Osteoblast (primary cell): ENCODE data around the gene MACROD2. TPM values are rescaled to one million over a fixed set of nuclear protein-coding genes. Genes with fewer than 3 reads are reported as not detected.
"Not testable (repeated sequence)": the region's sequence is repeated elsewhere in the genome, so short reads cannot be mapped to it uniquely, and the experiment has no call there.

Experiments used
- DNase-seq: peaks from one replicate; pipeline ENCODE4 v3.0.0; 2011; ENCODE audit warnings: low spot score, mixed read lengths; ENCODE audit not compliant: insufficient read length; ENCODE audit errors: missing footprints
- H2AFZ ChIP-seq: 2 replicates; pipeline ENCODE4 v1.6.0; 2011; ENCODE audit warnings: mild to moderate bottlenecking, low read length
- H3K27ac ChIP-seq: 2 replicates; pipeline ENCODE4 v1.5.1; 2011; ENCODE audit warnings: mild to moderate bottlenecking, low read depth, low read length, moderate library complexity
- H3K27me3 ChIP-seq: 2 replicates; pipeline ENCODE4 v1.6.0; 2012; ENCODE audit warnings: mild to moderate bottlenecking, control low read depth, inconsistent platforms, low read length, moderate library complexity; ENCODE audit not compliant: insufficient read depth
- H3K36me3 ChIP-seq: 2 replicates; pipeline ENCODE4 v1.5.1; 2011; ENCODE audit warnings: mild to moderate bottlenecking, low read length, control low read depth, moderate library complexity; ENCODE audit not compliant: insufficient read depth
- H3K4me1 ChIP-seq: 2 replicates; pipeline ENCODE4 v1.5.1; 2011; ENCODE audit warnings: mild to moderate bottlenecking, low read length, control low read depth, moderate library complexity; ENCODE audit not compliant: insufficient read depth
- H3K4me2 ChIP-seq: 2 replicates; pipeline ENCODE4 v1.6.0; 2011; ENCODE audit warnings: mild to moderate bottlenecking, low read length; ENCODE audit not compliant: insufficient read depth
- H3K4me3 ChIP-seq: fragments of 200-600 bp; sonication (generic); 3 replicates; pipeline ENCODE4 v1.5.1; 2012; ENCODE audit warnings: mild to moderate bottlenecking, low read length, inconsistent platforms; ENCODE audit not compliant: insufficient read depth
- H3K79me2 ChIP-seq: 2 replicates; pipeline ENCODE4 v1.6.0; 2012; ENCODE audit warnings: mild to moderate bottlenecking, low read length, control low read depth, inconsistent platforms; ENCODE audit not compliant: insufficient read depth
- H3K9me3 ChIP-seq: 2 replicates; pipeline ENCODE4 v1.5.1; 2011; ENCODE audit warnings: low read depth, low read length, control low read depth
- H4K20me1 ChIP-seq: 2 replicates; pipeline ENCODE4 v1.6.0; 2012; ENCODE audit warnings: mild to moderate bottlenecking, low read length, control low read depth; ENCODE audit not compliant: insufficient read depth
- total RNA-seq: library from RNA; depleted of rRNA; stranded (reverse); fragments of >200 nt; gene quantifications from 2 replicates; pipeline ENCODE4 v1.2.3, GENCODE V29; 2012
- TF ChIP-seq, protein P1 (sequence below): IDR thresholded peaks from 2 replicates; pipeline ENCODE4 v1.5.1; 2011; ENCODE audit warnings: mild to moderate bottlenecking, low read depth, low read length, moderate library complexity; ENCODE audit errors: extremely low read depth

The MACROD2 gene
- total RNA-seq, 1 donor: 4.0 TPM

DNA sequence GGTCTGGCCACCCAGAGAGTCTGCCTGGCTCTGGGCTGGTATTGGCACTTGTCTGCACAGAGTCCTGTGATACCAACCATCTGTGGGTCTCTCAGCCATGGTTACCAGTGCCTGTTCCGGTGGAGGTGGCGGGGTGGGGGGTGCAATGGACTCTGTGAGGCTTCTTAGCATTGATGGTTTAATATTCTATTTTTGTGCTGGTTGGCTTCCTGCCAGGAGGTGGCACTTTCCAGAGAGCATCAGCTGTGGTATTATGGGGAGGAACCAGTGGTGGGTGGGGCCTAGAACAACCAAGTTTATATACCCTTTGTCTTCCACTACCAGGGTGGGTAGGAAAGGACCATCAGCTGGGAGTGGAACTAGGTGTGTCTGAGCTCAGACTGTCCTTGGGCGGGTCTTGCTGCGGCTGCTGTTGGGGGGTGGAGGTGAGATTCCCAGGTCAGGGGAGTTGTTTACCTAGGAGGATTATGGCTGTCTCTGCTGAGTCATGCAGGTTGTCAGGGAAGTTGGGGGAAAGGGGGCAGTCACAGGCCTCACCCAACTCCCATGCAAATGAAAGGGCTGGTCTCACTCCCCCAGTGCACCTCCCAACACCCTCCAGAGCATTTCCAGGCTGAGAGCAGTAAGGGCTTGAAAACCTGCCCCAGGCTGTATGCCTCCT, 224.6 kb downstream of the MACROD2 start:
- TF ChIP-seq, protein P1, sequence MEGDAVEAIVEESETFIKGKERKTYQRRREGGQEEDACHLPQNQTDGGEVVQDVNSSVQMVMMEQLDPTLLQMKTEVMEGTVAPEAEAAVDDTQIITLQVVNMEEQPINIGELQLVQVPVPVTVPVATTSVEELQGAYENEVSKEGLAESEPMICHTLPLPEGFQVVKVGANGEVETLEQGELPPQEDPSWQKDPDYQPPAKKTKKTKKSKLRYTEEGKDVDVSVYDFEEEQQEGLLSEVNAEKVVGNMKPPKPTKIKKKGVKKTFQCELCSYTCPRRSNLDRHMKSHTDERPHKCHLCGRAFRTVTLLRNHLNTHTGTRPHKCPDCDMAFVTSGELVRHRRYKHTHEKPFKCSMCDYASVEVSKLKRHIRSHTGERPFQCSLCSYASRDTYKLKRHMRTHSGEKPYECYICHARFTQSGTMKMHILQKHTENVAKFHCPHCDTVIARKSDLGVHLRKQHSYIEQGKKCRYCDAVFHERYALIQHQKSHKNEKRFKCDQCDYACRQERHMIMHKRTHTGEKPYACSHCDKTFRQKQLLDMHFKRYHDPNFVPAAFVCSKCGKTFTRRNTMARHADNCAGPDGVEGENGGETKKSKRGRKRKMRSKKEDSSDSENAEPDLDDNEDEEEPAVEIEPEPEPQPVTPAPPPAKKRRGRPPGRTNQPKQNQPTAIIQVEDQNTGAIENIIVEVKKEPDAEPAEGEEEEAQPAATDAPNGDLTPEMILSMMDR: no peak
- Histone ChIP-seq H3K36me3 (no peaks in the 10 kb centered on the region), H3K27ac (no peak overlapping the region), H4K20me1 (no peaks in the 10 kb centered on the region), H3K9me3 (no peaks in the 10 kb centered on the region), H3K4me1 (no peaks in the 10 kb centered on the region), H3K27me3 (no peaks in the 10 kb centered on the region), H3K4me3 (no peak overlapping the region), H2AFZ (no peak overlapping the region), H3K4me2 (no peak overlapping the region), H3K79me2 (no peaks in the 10 kb centered on the region)
- DNase-seq: no peak

DNA sequence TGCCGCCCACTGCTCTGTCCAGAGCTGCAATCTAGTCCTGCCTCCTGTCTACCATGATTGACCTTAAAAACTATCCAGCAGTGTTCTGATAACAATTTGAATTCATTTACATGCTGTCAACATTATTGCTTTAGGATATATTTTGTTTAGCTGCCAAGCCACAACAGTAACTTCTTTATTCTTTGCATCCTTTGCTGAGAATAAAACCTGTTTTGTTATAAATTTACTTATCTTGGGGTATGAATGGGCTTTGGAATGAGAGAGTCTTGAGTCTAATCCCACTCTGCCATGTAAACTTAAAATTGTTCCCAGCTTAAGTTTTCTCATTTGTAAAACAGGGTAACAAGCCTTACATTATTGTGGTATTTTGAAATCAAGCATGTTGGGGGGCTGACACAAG, 225.7 kb downstream of the MACROD2 start:
- H3K36me3 ChIP-seq: no peaks in the 10 kb centered on the region
- no peaks in the 10 kb centered on the region for H3K79me2 ChIP-seq
- no peaks in the 10 kb centered on the region for H3K9me3 ChIP-seq
- no peaks in the 10 kb centered on the region for H4K20me1 ChIP-seq
- H3K4me3 ChIP-seq: no peak overlapping the region
- H2AFZ ChIP-seq: no peak overlapping the region
- H3K4me1 ChIP-seq: no peaks in the 10 kb centered on the region
- H3K27me3 ChIP-seq: no peaks in the 10 kb centered on the region
- TF ChIP-seq, protein P1: no peak
- DNase-seq: no peak
- H3K27ac ChIP-seq: no peak overlapping the region
- H3K4me2 ChIP-seq: no peak overlapping the region

DNA sequence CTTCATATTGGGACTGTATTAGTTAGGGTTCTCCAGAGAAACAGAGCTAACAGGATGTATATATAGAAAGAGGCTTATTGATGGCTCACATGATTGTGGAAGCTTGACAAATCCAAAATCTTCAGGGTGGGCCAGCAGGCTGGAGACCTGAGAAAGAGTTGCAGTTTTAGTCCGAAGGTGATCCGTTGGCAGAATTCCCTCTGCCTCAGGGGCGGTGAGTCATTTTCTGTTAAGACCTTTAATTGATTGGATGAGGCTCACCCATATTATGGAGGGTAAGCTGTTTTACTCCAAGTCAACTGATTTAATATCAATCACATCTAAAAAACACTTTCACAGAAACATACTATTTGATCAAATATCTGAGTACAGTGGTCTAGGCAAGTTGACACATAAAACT, 228.5 kb downstream of the MACROD2 start:
- no peak overlapping the region for H2AFZ ChIP-seq
- H3K79me2 ChIP-seq: no peaks in the 10 kb centered on the region
- H3K4me2 ChIP-seq: no peak overlapping the region
- no peaks in the 10 kb centered on the region for H3K9me3 ChIP-seq
- H3K27me3 ChIP-seq: no peaks in the 10 kb centered on the region
- H3K4me3 ChIP-seq: no peak overlapping the region
- no peak overlapping the region for H3K27ac ChIP-seq
- DNase-seq: peak; percentile 22
- no peaks in the 10 kb centered on the region for H4K20me1 ChIP-seq
- no peaks in the 10 kb centered on the region for H3K36me3 ChIP-seq
- no peaks in the 10 kb centered on the region for H3K4me1 ChIP-seq
- TF ChIP-seq, protein P1: no peak

DNA sequence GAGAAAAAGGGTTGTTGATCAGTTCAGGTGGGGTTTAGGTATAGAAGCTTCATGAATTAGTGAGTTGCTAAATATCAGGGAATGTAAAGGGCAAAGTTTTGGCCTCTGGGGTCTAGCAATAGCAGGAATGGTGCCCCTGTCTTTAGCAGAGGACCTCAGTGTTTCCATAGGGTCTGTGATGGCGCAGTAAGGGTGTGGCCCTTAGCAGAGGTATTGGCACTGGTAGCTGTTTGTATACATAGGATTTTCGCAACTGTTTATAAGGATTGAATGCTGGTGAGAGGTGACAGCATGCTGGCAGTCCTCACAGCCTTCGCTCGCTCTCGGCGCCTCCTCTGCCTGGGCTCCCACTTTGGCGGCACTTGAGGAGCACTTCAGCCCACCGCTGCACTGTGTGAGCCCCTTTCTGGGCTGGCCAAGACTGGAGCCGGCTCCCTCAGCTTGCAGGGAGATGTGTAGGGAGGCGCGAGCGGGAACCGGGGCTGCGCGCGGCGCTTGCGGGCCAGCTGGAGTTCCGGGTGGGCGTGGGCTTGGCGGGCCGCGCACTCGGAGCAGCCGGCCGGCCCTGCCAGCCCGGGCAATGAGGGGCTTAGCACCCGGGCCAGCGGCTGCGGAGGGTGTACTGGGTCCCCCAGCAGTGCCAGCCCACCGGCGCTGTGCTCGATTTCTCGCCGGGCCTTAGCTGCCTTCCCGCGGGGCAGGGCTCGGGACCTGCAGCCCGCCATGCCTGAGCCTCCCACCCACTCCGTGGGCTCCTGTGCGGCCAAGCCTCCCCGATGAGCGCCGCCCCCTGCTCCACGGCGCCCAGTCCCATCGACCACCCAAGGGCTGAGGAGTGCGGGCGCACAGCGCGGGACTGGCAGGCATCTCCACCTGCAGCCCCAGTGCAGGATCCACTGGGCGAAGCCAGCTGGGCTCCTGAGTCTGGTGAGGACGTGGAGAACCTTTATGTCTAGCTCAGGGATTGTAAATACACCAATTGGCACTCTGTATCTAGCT, 231.0 kb downstream of the MACROD2 start:
- H2AFZ ChIP-seq: peak overlapping the region; percentile 41
- H3K4me3 ChIP-seq: peak overlapping the region; percentile 28

More for the DNA sequence above, 231.0 kb downstream of the MACROD2 start:
- not testable (repeated sequence) for H3K4me2 ChIP-seq, H3K79me2 ChIP-seq, H3K27ac ChIP-seq, H3K9me3 ChIP-seq, H3K36me3 ChIP-seq, DNase-seq, H3K27me3 ChIP-seq, H3K4me1 ChIP-seq, H4K20me1 ChIP-seq
